ENCODE results near the gene PIEZO2. TPM values are rescaled to one million over a fixed set of nuclear protein-coding genes. Genes with fewer than 3 reads are reported as not detected.

PIEZO2 gene
- total RNA-seq, 3 donors from 2014 or later (not counting 1 experiment from before 2014, with no cell fraction given) = not detected

DNA sequence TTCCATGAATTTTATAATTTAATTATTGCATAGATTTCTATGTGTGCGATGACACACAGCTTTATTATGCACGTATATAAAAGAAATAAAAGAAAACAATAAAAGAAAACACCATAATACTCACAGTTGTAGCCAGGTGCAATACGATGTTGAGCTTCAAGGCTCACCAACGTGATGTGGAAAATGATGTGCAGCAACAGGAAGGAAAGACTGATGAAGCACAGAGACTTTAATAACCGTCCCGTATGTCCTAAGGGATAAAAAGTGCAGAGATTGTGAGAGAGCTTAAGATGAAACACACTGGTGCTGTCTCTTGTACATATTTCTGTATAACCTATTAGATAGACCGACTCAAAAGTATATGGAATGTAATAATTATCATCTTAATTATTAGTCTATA is 170.0 kb downstream of the PIEZO2 start:
- intact Hi-C loops (cut with micrococcal nuclease) = no loop called here
- H3K36me3 ChIP-seq (ENCODE audit: control insufficient read depth, insufficient read depth, low read length) = no peaks in the 10 kb centered on the region

DNA sequence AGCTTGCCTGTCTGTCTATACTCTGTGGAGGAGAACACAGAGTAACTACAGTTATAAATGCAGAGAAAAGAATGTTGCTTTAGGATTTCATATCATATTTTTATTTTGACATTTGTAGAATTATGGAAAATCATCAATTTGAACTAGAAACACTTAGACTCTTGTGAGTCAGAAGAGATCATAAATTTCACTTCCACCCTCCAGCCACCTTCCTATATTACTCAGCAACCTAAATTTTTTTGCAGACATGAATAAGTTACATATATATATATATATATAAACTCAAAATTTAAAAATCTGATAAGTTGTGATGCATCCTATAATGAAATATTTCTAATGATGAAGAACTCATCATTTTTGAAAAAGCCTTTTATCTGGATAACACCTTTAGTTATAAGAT is 172.3 kb downstream of the PIEZO2 start:
- no peaks in the 10 kb centered on the region for H3K36me3 Mint-ChIP-seq
- no peak overlapping the region for H3K4me3 Mint-ChIP-seq
- no peaks in the 10 kb centered on the region for H3K27me3 Mint-ChIP-seq (ENCODE audit: low read depth in 2 of 2)
- no peaks in the 10 kb centered on the region for H3K9me3 ChIP-seq (ENCODE audit: control insufficient read depth, insufficient read depth, low read length)
- no peak overlapping the region for H3K27ac Mint-ChIP-seq
- H3K4me1 Mint-ChIP-seq = no peaks in the 10 kb centered on the region
- DNase-seq = no peak
- H3K36me3 ChIP-seq (ENCODE audit: control insufficient read depth, insufficient read depth, low read length) = no peaks in the 10 kb centered on the region
- no peak overlapping the region for H3K27ac ChIP-seq (ENCODE audit: low read length)
- H3K27me3 ChIP-seq (ENCODE audit: control insufficient read depth, insufficient read depth, low read length) = no peaks in the 10 kb centered on the region
- TF ChIP-seq, protein P1, sequence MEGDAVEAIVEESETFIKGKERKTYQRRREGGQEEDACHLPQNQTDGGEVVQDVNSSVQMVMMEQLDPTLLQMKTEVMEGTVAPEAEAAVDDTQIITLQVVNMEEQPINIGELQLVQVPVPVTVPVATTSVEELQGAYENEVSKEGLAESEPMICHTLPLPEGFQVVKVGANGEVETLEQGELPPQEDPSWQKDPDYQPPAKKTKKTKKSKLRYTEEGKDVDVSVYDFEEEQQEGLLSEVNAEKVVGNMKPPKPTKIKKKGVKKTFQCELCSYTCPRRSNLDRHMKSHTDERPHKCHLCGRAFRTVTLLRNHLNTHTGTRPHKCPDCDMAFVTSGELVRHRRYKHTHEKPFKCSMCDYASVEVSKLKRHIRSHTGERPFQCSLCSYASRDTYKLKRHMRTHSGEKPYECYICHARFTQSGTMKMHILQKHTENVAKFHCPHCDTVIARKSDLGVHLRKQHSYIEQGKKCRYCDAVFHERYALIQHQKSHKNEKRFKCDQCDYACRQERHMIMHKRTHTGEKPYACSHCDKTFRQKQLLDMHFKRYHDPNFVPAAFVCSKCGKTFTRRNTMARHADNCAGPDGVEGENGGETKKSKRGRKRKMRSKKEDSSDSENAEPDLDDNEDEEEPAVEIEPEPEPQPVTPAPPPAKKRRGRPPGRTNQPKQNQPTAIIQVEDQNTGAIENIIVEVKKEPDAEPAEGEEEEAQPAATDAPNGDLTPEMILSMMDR (IDR thresholded peaks at IDR 0.05) = no peak
- no peaks in the 10 kb centered on the region for H3K4me1 ChIP-seq (ENCODE audit: control insufficient read depth, insufficient read depth, low read length)
- H3K4me3 ChIP-seq (ENCODE audit: low read length) = no peak overlapping the region
- ATAC-seq = no peak
- peaks cover 0 to under 1% of the 10 kb centered on the region in 2 donors for H3K9me3 Mint-ChIP-seq
- intact Hi-C loops (cut with micrococcal nuclease) = no loop called here

More for the DNA sequence above, 170.0 kb downstream of the PIEZO2 start:
- peaks cover 5% of the 10 kb centered on the region for H3K36me3 Mint-ChIP-seq
- TF ChIP-seq, protein P1 (IDR thresholded peaks at IDR 0.05) = no peak
- H3K4me3 Mint-ChIP-seq = no peak overlapping the region
- no peaks in the 10 kb centered on the region for H3K27me3 Mint-ChIP-seq (ENCODE audit: low read depth in 2 of 2)
- Histone ChIP-seq H3K27me3 (ENCODE audit: control insufficient read depth, insufficient read depth, low read length) (no peaks in the 10 kb centered on the region), H3K27ac (ENCODE audit: low read length) (no peak overlapping the region), H3K4me1 (ENCODE audit: control insufficient read depth, insufficient read depth, low read length) (no peaks in the 10 kb centered on the region), H3K9me3 (ENCODE audit: control insufficient read depth, insufficient read depth, low read length) (peaks cover 8% of the 10 kb centered on the region), H3K4me3 (ENCODE audit: low read length) (no peak overlapping the region)
- DNase-seq (no peak), ATAC-seq (no peak)
- H3K27ac Mint-ChIP-seq = no peak overlapping the region
- peaks cover 0 to 7% of the 10 kb centered on the region in 2 donors for H3K9me3 Mint-ChIP-seq
- no peaks in the 10 kb centered on the region for H3K4me1 Mint-ChIP-seq
- WGBS (ENCODE audit: insufficient coverage) = 93% methylated on average over 4 of the region's 7 CpGs

DNA sequence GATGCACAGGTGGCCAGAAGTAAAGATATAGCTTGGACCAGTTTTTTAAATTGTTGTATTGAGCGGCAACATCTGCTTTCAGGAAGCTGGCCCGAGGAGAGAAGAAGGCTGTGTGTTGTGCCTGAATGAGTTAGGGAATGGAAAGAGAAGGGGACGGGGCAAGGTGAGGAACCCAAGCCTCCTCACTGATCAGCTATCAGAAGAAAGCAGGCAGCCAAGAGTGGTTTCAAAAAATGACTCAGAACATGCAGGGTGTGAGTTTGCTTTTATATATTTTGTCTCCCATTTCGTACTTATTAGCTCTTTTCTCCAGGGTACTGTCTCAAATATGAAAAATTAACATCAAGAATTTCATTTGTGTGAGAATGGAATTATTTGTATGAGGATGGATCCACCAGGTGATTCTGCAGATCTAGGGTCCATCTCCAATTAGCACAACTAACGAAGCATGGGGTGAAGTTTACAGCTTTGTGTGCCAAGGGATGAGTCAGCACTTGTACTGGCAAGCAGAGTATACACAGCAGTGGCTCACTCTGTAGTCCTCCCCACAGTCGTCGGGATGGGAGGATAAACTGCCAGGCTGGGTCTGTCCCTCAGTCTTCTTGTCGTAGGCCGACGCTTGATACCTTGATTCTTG is 175.7 kb downstream of the PIEZO2 start:
- no peak for DNase-seq
- WGBS (ENCODE audit: insufficient coverage) = 78% methylated on average over 9 of the region's 10 CpGs
- no peaks in the 10 kb centered on the region for H3K27me3 ChIP-seq (ENCODE audit: control insufficient read depth, insufficient read depth, low read length)
- no peaks in the 10 kb centered on the region for H3K36me3 Mint-ChIP-seq
- no peaks in the 10 kb centered on the region for H3K4me1 ChIP-seq (ENCODE audit: control insufficient read depth, insufficient read depth, low read length)
- H3K27me3 Mint-ChIP-seq (ENCODE audit: low read depth in 2 of 2) = no peaks in the 10 kb centered on the region
- no peaks in the 10 kb centered on the region for H3K4me1 Mint-ChIP-seq
- H3K4me3 Mint-ChIP-seq = no peak overlapping the region
- no peaks in the 10 kb centered on the region for H3K36me3 ChIP-seq (ENCODE audit: control insufficient read depth, insufficient read depth, low read length)
- TF ChIP-seq, protein P1 (IDR thresholded peaks at IDR 0.05) = no peak
- intact Hi-C loops (cut with micrococcal nuclease) = no loop called here
- H3K9me3 ChIP-seq (ENCODE audit: control insufficient read depth, insufficient read depth, low read length) = no peaks in the 10 kb centered on the region
- ATAC-seq = no peak
- H3K27ac ChIP-seq (ENCODE audit: low read length) = no peak overlapping the region
- no peak overlapping the region for H3K4me3 ChIP-seq (ENCODE audit: low read length)
- no peak overlapping the region for H3K27ac Mint-ChIP-seq
- H3K9me3 Mint-ChIP-seq = peaks cover 0 to 3% of the 10 kb centered on the region in 2 donors

DNA sequence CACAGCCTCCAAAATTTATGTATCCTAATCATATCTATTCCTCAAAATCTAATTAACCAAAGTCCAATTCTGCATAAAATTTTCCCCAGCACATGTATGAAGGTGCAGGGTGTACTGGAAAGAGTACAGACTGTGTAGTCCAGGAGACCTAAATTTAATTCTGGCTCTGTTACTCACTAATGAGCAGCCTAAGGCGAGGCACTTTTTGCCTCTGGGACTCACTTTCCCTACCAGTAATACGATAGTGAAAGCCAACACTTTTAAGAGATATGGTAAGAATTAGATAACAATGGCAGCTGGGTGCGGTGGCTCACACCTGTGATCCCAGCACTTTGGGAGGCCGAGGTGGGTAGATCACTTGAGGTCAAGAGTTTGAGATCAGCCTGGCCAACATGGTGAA is 177.7 kb downstream of the PIEZO2 start:
- Mint-ChIP-seq H3K36me3 (no peaks in the 10 kb centered on the region), H3K9me3 (peaks cover 3 to 4% of the 10 kb centered on the region in 2 donors), H3K4me3 (no peak overlapping the region), H3K4me1 (no peaks in the 10 kb centered on the region), H3K27me3 (ENCODE audit: low read depth in 2 of 2) (no peaks in the 10 kb centered on the region), H3K27ac (no peak overlapping the region)
- Histone ChIP-seq H3K9me3 (ENCODE audit: control insufficient read depth, insufficient read depth, low read length) (no peaks in the 10 kb centered on the region), H3K27me3 (ENCODE audit: control insufficient read depth, insufficient read depth, low read length) (no peaks in the 10 kb centered on the region), H3K27ac (ENCODE audit: low read length) (no peak overlapping the region), H3K4me3 (ENCODE audit: low read length) (no peak overlapping the region), H3K4me1 (ENCODE audit: control insufficient read depth, insufficient read depth, low read length) (no peaks in the 10 kb centered on the region), H3K36me3 (ENCODE audit: control insufficient read depth, insufficient read depth, low read length) (no peaks in the 10 kb centered on the region)
- TF ChIP-seq, protein P1 (IDR thresholded peaks at IDR 0.05) = no peak
- DNase-seq (no peak), ATAC-seq (no peak)
- WGBS (ENCODE audit: insufficient coverage) = 91% methylated on average over 4 of the region's 4 CpGs
- intact Hi-C loops (cut with micrococcal nuclease) = no loop called here
